GM12865 (cell line): ENCODE measurements around the gene OR4C46.
"Not testable (repeated sequence)": the region's sequence is repeated elsewhere in the genome, so short reads cannot be mapped to it uniquely, and the experiment has no call there.

Experiments used
- DNase-seq: peaks from one replicate; pipeline ENCODE4 v3.0.0; 2010; ENCODE audit warnings: low read depth
- H3K4me3 ChIP-seq: 2 replicates; pipeline ENCODE4 v1.5.1; 2011; ENCODE audit warnings: mild to moderate bottlenecking, low read depth, low read length, control low read depth
- CTCF ChIP-seq: IDR thresholded peaks from 2 replicates; pipeline ENCODE4 v1.5.1; 2011; ENCODE audit warnings: low read length, control low read depth, low read depth, inconsistent platforms; ENCODE audit not compliant: insufficient read depth; ENCODE audit errors: missing control alignments

Gene OR4C46

GRCh38 chr11:54603898-54604297, at the start of gene OR4C46:
TSS of gene OR4C46 (minus strand) at chr11:54603998. CDS start at chr11:54603998, 0 bp downstream.
- no peak within 1 kb of the TSS for H3K4me3 ChIP-seq

GRCh38 chr11:54645606-54646005, 41.8 kb upstream of the OR4C46 start:
- H3K4me3 ChIP-seq, DNase-seq: not testable (repeated sequence)

More at GRCh38 chr11:54603898-54604297, at the start of gene OR4C46:
- no peak for TF ChIP-seq CTCF
- DNase-seq: no peak

- not testable (repeated sequence) for H3K4me3 ChIP-seq, DNase-seq
Measured at GRCh38 chr11:54561439-54561838, 42.4 kb downstream of the OR4C46 start.

GRCh38 chr11:54558919-54559318, 44.9 kb downstream of the OR4C46 start:
- TF ChIP-seq CTCF: no peak
- DNase-seq: no peak
- H3K4me3 ChIP-seq: no peak overlapping the region

- TF ChIP-seq CTCF: no peak
- no peak overlapping the region for H3K4me3 ChIP-seq
- no peak for DNase-seq
Measured at GRCh38 chr11:54558407-54558806, 45.4 kb downstream of the OR4C46 start.
